Gastroesophageal sphincter (tissue), 4 donors: ENCODE data around the gene COL1A1. TPM values are rescaled to one million over a fixed set of nuclear protein-coding genes. Genes with fewer than 3 reads are reported as not detected.
A peak's percentile ranks its signal among the peaks of the same experiment; 100 is the strongest.

Experiments
- ATAC-seq: fragments of 150-250 bp; one replicate; pipeline ENCODE4 v1.9.1; 2016; ENCODE audit warnings: mild to moderate bottlenecking, moderate library complexity
- H3K27ac ChIP-seq, 4 donors: fragments of 200-600 bp; sonication (generic) in 3 of 4; 1 replicate in 3 of 4; 2 replicates in 1 of 4; pipeline ENCODE4 v1.5.1; 2016 to 2019
- H3K27me3 ChIP-seq: fragments of 200-600 bp; sonication (generic); one replicate; pipeline ENCODE4 v1.5.1; 2019
- H3K36me3 ChIP-seq, 2 donors: fragments of 200-600 bp; sonication (generic); one replicate each; pipeline ENCODE4 v1.5.1; 2019; ENCODE audit warnings: control low read depth in 1 of 2
- H3K4me1 ChIP-seq, 3 donors: fragments of 200-600 bp; sonication (generic); 1 replicate in 2 of 3; 2 replicates in 1 of 3; pipeline ENCODE4 v1.5.1; 2016 to 2019; ENCODE audit warnings: control low read depth in 2 of 3
- H3K4me3 ChIP-seq, 2 donors: fragments of 200-600 bp; sonication (generic); one replicate each; pipeline ENCODE4 v1.5.1; 2019; ENCODE audit warnings: mild to moderate bottlenecking in 1 of 2, moderate library complexity in 1 of 2
- H3K9me3 ChIP-seq, 3 donors: fragments of 200-600 bp; sonication (generic); one replicate each; pipeline ENCODE4 v1.5.1; 2017 to 2019; ENCODE audit warnings: control low read depth in 2 of 3
- CTCF ChIP-seq, 4 experiments: fragments of 200-600 bp in 2 of 4; fragments of 450-650 bp in 2 of 4; sonication (generic) in 1 of 4; IDR thresholded peaks; one replicate each; pipeline ENCODE4 v1.5.1; 2017 to 2019; ENCODE audit warnings: antibody characterized with exemption in 4 of 4, mild to moderate bottlenecking in 2 of 4, moderate library complexity in 2 of 4
- EP300 ChIP-seq: sonication (generic); formaldehyde crosslinking; IDR thresholded peaks from one replicate; pipeline ENCODE4 v1.6.1; 2017; ENCODE audit warnings: antibody characterized with exemption, mild to moderate bottlenecking
- POLR2A ChIP-seq, 2 donors: fragments of 450-650 bp; IDR thresholded peaks; one replicate each; pipeline ENCODE4 v1.6.1; 2017; ENCODE audit warnings: antibody characterized with exemption in 2 of 2, mild to moderate bottlenecking in 2 of 2, moderate library complexity in 1 of 2
- POLR2AphosphoS5 ChIP-seq: sonication (generic); formaldehyde crosslinking; IDR thresholded peaks from one replicate; pipeline ENCODE4 v1.6.1; 2017; ENCODE audit warnings: antibody characterized with exemption
- WGBS, 2 donors: methylation state at CpG; one replicate each; pipeline ENCODE4 v1.1.5; 2018; ENCODE audit warnings: low coverage in 1 of 2; 5-methylcytosine and 5-hydroxymethylcytosine counted together
- total RNA-seq, 4 donors: library from RNA; depleted of rRNA; stranded (reverse); fragments of >200 nt; gene quantifications; one replicate each; pipeline ENCODE4 v1.1.0, GENCODE V29; 2016

COL1A1 gene
- 10 to 100 TPM; 14.6 to 92.9 (median 69.7) TPM for total RNA-seq

DNA sequence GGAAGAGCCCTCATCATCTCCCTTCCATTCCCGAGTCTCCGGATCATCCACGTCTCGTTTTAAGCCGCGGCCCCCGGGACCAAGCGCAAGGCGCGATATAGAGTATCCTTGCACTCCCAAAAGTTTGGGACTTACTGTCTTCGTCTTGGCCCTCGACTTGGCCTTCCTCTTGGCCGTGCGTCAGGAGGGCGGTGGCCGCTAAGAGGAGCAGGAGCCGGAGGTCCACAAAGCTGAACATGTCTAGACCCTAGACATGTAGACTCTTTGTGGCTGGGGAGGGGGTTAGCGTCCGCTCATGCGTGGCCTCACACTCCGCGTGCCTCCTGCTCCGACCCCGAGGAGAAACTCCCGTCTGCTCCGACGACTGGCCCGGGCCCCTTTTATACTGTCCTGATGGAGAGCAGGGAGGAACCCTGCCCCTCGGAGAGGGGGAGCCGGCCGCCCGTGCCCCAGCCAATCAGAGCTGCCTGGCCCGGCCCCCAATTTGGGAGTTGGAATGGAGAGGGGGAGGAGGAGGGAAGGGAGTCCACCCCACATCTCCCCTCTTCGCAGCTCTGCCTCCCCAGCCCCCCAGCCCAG, at the start of gene COL1A1:
Gene COL1A1 (minus strand): TSS at position 356 of the 579 bp plus-strand sequence. CDS start 118 bp downstream, at position 238.
- H3K27me3 ChIP-seq, result peaks cover 11% of the 10 kb centered on the region
- ATAC-seq, result peak; percentile 14
- peaks cover 0 to 23% of the 10 kb centered on the region in 2 donors for H3K36me3 ChIP-seq
- H3K9me3 ChIP-seq, result no peaks in the 10 kb centered on the region
- no peak for TF ChIP-seq EP300
- peak; percentile 99 for TF ChIP-seq POLR2AphosphoS5
- no peak for TF ChIP-seq CTCF (IDR thresholded peaks at IDR 0.05)
- TF ChIP-seq POLR2A (IDR thresholded peaks at IDR 0.05), result peak; percentile 82 to 96
- 0% methylated on average over 4 to 10 of the region's 34 CpGs for WGBS, 2 donors
- H3K27ac ChIP-seq, result peak within 1 kb of the TSS; percentile 29 to 94 (median 90)
- peak within 1 kb of the TSS; percentile 38 to 60 for H3K4me3 ChIP-seq
- H3K4me1 ChIP-seq, result peaks cover 2 to 88% (median 30%) of the 10 kb centered on the region in 3 donors

DNA sequence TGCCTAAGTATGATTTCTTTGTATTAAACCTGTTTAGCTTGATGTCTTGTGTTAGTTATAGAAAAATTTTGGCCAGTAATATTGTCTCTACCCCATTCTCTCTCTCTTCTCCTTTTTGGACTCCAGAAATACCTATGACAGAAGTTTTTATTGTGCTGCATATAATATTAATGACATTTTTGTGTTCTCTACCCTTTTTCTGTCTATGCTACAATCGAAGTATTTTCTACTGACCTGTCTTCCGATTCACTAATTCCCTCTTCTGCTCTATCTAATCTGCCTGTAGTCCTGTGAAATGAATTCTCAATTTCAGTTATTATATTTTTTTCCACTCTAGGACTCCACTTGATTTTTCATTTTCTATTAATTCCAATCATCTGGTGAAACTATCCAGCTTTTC, 46.8 kb upstream of the COL1A1 start:
- WGBS, 2 donors, result 74 to 100% methylated on average over 2 of the region's 2 CpGs
- no peak for TF ChIP-seq POLR2AphosphoS5
- TF ChIP-seq CTCF (IDR thresholded peaks at IDR 0.05), result no peak
- no peak for TF ChIP-seq EP300
- TF ChIP-seq POLR2A (IDR thresholded peaks at IDR 0.05), result no peak
- no peaks in the 10 kb centered on the region for H3K4me1 ChIP-seq
- no peaks in the 10 kb centered on the region for H3K36me3 ChIP-seq
- ATAC-seq, result no peak
- H3K27me3 ChIP-seq, result no peaks in the 10 kb centered on the region
- H3K27ac ChIP-seq, result no peak overlapping the region
- H3K9me3 ChIP-seq, result peaks cover 0 to 7% (median 3%) of the 10 kb centered on the region in 3 donors
- H3K4me3 ChIP-seq, result no peak overlapping the region

GRCh38 chr17:50244771-50245170, 43.3 kb upstream of the COL1A1 start:
- TF ChIP-seq POLR2AphosphoS5, result no peak
- no peak for TF ChIP-seq EP300
- TF ChIP-seq CTCF (IDR thresholded peaks at IDR 0.05), result no peak
- no peak for TF ChIP-seq POLR2A (IDR thresholded peaks at IDR 0.05)
- WGBS, 2 donors, result 83 to 85% methylated on average over 4 to 5 of the region's 6 CpGs

GRCh38 chr17:50241431-50241830, 40.0 kb upstream of the COL1A1 start:
- Histone ChIP-seq H3K27me3 (no peaks in the 10 kb centered on the region), H3K27ac (no peak overlapping the region), H3K36me3 (no peaks in the 10 kb centered on the region), H3K4me1 (peaks cover 0 to 20% (median 6%) of the 10 kb centered on the region in 3 donors), H3K4me3 (no peak overlapping the region), H3K9me3 (no peaks in the 10 kb centered on the region)
- TF ChIP-seq POLR2AphosphoS5, result no peak
- no peak for TF ChIP-seq POLR2A (IDR thresholded peaks at IDR 0.05)
- TF ChIP-seq CTCF (IDR thresholded peaks at IDR 0.05), result no peak
- TF ChIP-seq EP300, result no peak
- 74 to 79% methylated on average over 5 of the region's 5 CpGs for WGBS, 2 donors
- ATAC-seq, result no peak

More at GRCh38 chr17:50244771-50245170, 43.3 kb upstream of the COL1A1 start:
- peaks cover 0 to 7% (median 3%) of the 10 kb centered on the region in 3 donors for H3K9me3 ChIP-seq
- H3K36me3 ChIP-seq, result no peaks in the 10 kb centered on the region
- no peak for ATAC-seq
- no peak overlapping the region for H3K27ac ChIP-seq
- H3K27me3 ChIP-seq, result no peaks in the 10 kb centered on the region
- peaks cover 0 to 16% (median 6%) of the 10 kb centered on the region in 3 donors for H3K4me1 ChIP-seq
- H3K4me3 ChIP-seq, result no peak overlapping the region

- 70% methylated on average over 1 of the region's 1 CpG; no CpG with 5 or more reads in 1 of the 2 donors for WGBS, 2 donors
- peaks cover 0 to 20% (median 6%) of the 10 kb centered on the region in 3 donors for H3K4me1 ChIP-seq
- H3K27me3 ChIP-seq, result no peaks in the 10 kb centered on the region
- H3K27ac ChIP-seq, result peak overlapping the region in 2 of 4 donors; percentile 35 to 52
- no peaks in the 10 kb centered on the region for H3K9me3 ChIP-seq
- H3K36me3 ChIP-seq, result no peaks in the 10 kb centered on the region
- ATAC-seq, result no peak
- no peak overlapping the region for H3K4me3 ChIP-seq
- TF ChIP-seq POLR2A (IDR thresholded peaks at IDR 0.05) (no peak), POLR2AphosphoS5 (no peak)
Observed at GRCh38 chr17:50240851-50241250, 39.4 kb upstream of the COL1A1 start.
